ENCODE measurements around the gene NRG2. TPM values are rescaled to one million over a fixed set of nuclear protein-coding genes. Genes with fewer than 3 reads are reported as not detected.

NRG2 gene
- total RNA-seq, 4 donors from 2014 or later, result 5.3 to 8.8 (median 7.5) TPM

DNA sequence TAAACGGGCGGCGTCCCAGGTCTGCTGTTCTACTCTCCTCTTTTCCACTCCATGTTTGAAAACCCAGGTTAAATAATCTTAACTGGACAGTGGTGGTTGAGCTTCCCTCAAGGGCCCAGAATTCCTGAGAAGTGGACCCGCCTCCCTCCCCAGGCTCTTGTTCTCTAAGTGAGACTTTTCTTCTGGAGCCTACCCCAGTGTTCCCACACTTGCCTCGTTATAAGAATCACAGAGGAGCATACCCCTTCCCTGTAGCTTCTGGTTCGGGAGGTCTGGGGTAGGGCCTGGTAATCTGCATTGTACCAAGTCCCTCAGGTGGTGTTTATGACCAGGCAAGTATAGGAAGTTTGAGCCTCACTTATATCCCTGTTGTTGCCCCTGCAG, 235.5 kb downstream of the NRG2 start:
- intact Hi-C loops (cut with DNase I; ENCODE audit: low total_unique reads), result no loop called here
- 79 to 82% methylated on average over 6 of the region's 6 CpGs for WGBS, 2 donors
- no peak for TF ChIP-seq POLR2A (IDR thresholded peaks at IDR 0.05)
- TF ChIP-seq CTCF (IDR thresholded peaks at IDR 0.05), result no peak
- no peak for DNase-seq (ENCODE audit: low spot score in 2 of 2)
- no peak overlapping the region for H3K4me3 ChIP-seq (ENCODE audit: low read depth, poor library complexity, severe bottlenecking)

GRCh38 chr5:139806726-139807646, 236.1 kb downstream of the NRG2 start:
- no peak overlapping the region for H3K4me3 ChIP-seq (ENCODE audit: low read depth, poor library complexity, severe bottlenecking)
- intact Hi-C loops (cut with DNase I; ENCODE audit: low total_unique reads), result no loop called here
- DNase-seq (ENCODE audit: low spot score in 2 of 2), result no peak
- 58 to 63% methylated on average over 7 to 8 of the region's 8 CpGs for WGBS, 2 donors
- TF ChIP-seq CTCF (IDR thresholded peaks at IDR 0.05), result no peak

GRCh38 chr5:139806111-139806510, 237.0 kb downstream of the NRG2 start:
- H3K4me3 ChIP-seq (ENCODE audit: low read depth, poor library complexity, severe bottlenecking), result no peak overlapping the region
- WGBS, 2 donors, result 84 to 86% methylated on average over 4 of the region's 4 CpGs
- DNase-seq (ENCODE audit: low spot score in 2 of 2), result no peak
- intact Hi-C loops (cut with DNase I; ENCODE audit: low total_unique reads), result no loop called here
- TF ChIP-seq CTCF (IDR thresholded peaks at IDR 0.05), result no peak
- TF ChIP-seq POLR2A (IDR thresholded peaks at IDR 0.05), result no peak

DNA sequence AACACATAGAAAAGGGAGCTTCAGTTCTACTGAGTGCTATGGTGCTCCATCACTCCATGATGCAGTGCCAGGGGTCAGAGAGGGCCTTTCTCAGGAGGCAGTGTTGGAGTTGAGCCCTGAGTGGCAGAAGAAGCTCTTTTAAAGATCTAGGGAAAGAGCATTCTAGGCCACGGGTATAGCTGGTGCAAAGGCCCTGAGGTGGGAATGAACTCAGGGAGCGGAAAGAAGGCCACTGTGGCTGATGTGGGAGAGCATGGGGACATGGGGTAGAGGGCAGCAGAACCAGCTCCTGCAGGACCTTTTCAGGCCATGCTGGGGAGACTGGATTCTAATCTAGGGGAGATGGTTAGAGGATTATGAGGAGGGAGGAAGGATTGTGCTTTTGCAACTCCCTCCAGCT, 237.6 kb downstream of the NRG2 start:
- H3K4me3 ChIP-seq (ENCODE audit: low read depth, poor library complexity, severe bottlenecking), result no peak overlapping the region
- 93 to 95% methylated on average over 2 of the region's 2 CpGs for WGBS, 2 donors
- DNase-seq (ENCODE audit: low spot score in 2 of 2), result no peak
- intact Hi-C loops (cut with DNase I; ENCODE audit: low total_unique reads), result no loop called here
- TF ChIP-seq POLR2A (IDR thresholded peaks at IDR 0.05) (no peak), CTCF (IDR thresholded peaks at IDR 0.05) (no peak)

- TF ChIP-seq CTCF (IDR thresholded peaks at IDR 0.05) (no peak), POLR2A (IDR thresholded peaks at IDR 0.05) (no peak)
- WGBS, 2 donors, result 91 to 93% methylated on average over 17 of the region's 17 CpGs
Observed at GRCh38 chr5:139804800-139805397, 238.2 kb downstream of the NRG2 start.

More at GRCh38 chr5:139804800-139805397, 238.2 kb downstream of the NRG2 start:
- no peak overlapping the region for H3K4me3 ChIP-seq (ENCODE audit: low read depth, poor library complexity, severe bottlenecking)
- intact Hi-C loops (cut with DNase I; ENCODE audit: low total_unique reads), result no loop called here
- DNase-seq (ENCODE audit: low spot score in 2 of 2), result no peak
